Small intestine (tissue), 7 donors: ENCODE data around the gene PPRC1. TPM values are rescaled to one million over a fixed set of nuclear protein-coding genes. Genes with fewer than 3 reads are reported as not detected.

ENCODE experiments used
- DNase-seq, 2 donors: peaks; one replicate each; pipeline versions ENCODE4 v3.0.0 to v3.0.0-alpha.2; 2013
- FAIRE-seq: peaks from 2 replicates; lab custom pipeline; 2012; peaks lifted over from hg19 to GRCh38; lab: Jason Lieb, UNC
- H3K27ac ChIP-seq, 3 donors: one replicate each; pipeline ENCODE4 v1.5.1; 2013; ENCODE audit warnings: low read length in 2 of 3, mild to moderate bottlenecking in 2 of 3, control low read depth in 1 of 3, inconsistent platforms in 1 of 3, low read depth in 1 of 3, moderate library complexity in 1 of 3
- H3K27me3 ChIP-seq, 3 donors: one replicate each; pipeline ENCODE4 v1.6.1; 2013; ENCODE audit warnings: low read length in 3 of 3, inconsistent platforms in 1 of 3; ENCODE audit not compliant: control insufficient read depth in 3 of 3, insufficient read depth in 3 of 3
- H3K36me3 ChIP-seq, 3 donors: one replicate each; pipeline ENCODE4 v1.6.1; 2013; ENCODE audit warnings: low read length in 3 of 3, inconsistent platforms in 1 of 3, low read depth in 1 of 3, mild to moderate bottlenecking in 1 of 3, moderate library complexity in 1 of 3; ENCODE audit not compliant: control insufficient read depth in 3 of 3, insufficient read depth in 2 of 3
- H3K4me1 ChIP-seq, 3 donors: one replicate each; pipeline ENCODE4 v1.6.1; 2013; ENCODE audit warnings: low read length in 2 of 3, inconsistent platforms in 1 of 3, low read depth in 1 of 3, mild to moderate bottlenecking in 1 of 3, moderate library complexity in 1 of 3; ENCODE audit not compliant: control insufficient read depth in 3 of 3, insufficient read depth in 2 of 3
- H3K4me3 ChIP-seq, 3 donors: one replicate each; pipeline ENCODE4 v1.5.1; 2013; ENCODE audit warnings: low read length in 3 of 3, control low read depth in 1 of 3, inconsistent platforms in 1 of 3, low read depth in 1 of 3, mild to moderate bottlenecking in 1 of 3, moderate library complexity in 1 of 3
- H3K9me3 ChIP-seq, 2 donors: one replicate each; pipeline ENCODE4 v1.6.1; 2013; ENCODE audit warnings: low read depth in 1 of 2, low read length in 1 of 2; ENCODE audit not compliant: control insufficient read depth in 2 of 2, insufficient read depth in 1 of 2
- whole genome bisulfite sequencing, 3 donors: extraction: QIAGEN DNeasy Blood & Tissue Kit; methylation state at CpG; one replicate each; pipeline ENCODE4 v1.1.7; 2013; 5-methylcytosine and 5-hydroxymethylcytosine counted together
- polyA plus RNA-seq, 4 donors: library from polyadenylated mRNA; stranded (reverse) in 3 of 4; unstranded in 1 of 4; fragments of 200-250 nt in 3 of 4; fragments of 120-200 nt in 1 of 4; gene quantifications; one replicate each; pipeline versions ENCODE4 v1.2.1 to v1.2.3, GENCODE V29; 2013
- donor health status: healthy with polysubstance abuse.
- donor health status: control.
- donor health status: control.
- donor health status: Bipolar disorder and iron deficiency.
- donor health status: healthy.

The PPRC1 gene
- polyA plus RNA-seq, 4 donors: 4.5 to 26.5 (median 11.9) TPM

DNA sequence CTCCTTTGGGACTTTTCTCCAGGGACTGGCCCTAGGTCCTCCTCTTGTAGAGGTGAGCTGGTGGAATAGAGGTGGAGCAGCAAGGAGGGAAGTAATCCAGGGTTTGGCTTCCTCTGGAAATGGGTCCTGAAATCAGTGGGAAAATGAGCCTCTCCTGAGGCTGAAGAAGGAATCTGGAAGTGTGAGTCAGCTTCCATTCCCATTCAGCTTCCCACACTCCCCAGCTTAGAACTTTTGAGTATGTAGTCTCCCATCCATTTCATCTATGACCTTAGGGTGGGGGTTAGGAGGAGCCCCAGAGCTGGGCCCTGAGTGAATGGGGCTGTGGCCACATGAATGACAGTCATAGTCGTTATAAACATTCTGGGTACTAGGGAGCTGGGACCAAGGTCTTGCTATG is 30.4 kb upstream of the PPRC1 start:
- no peaks in the 10 kb centered on the region for H3K27me3 ChIP-seq
- DNase-seq (no peak), FAIRE-seq (no peak)
- 52 to 74% (median 63%) methylated on average over 1 of the region's 1 CpG for WGBS, 3 donors
- no peak overlapping the region for H3K4me3 ChIP-seq
- no peaks in the 10 kb centered on the region for H3K9me3 ChIP-seq
- peaks cover 0 to 21% (median 0%) of the 10 kb centered on the region in 3 donors for H3K36me3 ChIP-seq
- no peak overlapping the region for H3K27ac ChIP-seq
- no peaks in the 10 kb centered on the region for H3K4me1 ChIP-seq

DNA sequence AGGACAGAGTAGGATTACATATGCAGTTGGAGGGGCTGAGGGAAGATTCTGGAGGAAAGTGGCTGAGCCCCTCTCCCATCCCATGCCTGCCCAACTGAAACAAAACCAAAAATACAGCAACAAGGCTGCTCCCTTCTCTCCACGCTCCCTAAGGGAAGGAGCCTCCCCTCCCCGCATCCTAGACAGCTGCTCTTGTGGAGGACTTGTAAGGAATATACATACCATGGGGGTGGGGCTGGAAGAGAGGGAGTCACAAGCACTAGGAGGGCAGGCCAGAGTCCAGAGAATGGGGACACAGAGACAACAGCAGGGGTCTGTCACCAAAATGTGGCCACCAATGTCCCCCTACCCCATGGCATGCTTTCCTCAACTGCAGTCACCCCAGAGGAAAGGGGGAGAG is 25.8 kb upstream of the PPRC1 start:
- 76 to 95% (median 84%) methylated on average over 2 of the region's 2 CpGs for WGBS, 3 donors
- no peak overlapping the region for H3K27ac ChIP-seq
- no peak overlapping the region for H3K4me3 ChIP-seq
- no peaks in the 10 kb centered on the region for H3K9me3 ChIP-seq
- FAIRE-seq (no peak), DNase-seq (no peak)
- H3K36me3 ChIP-seq: peaks cover 22 to 59% (median 22%) of the 10 kb centered on the region in 3 donors
- no peaks in the 10 kb centered on the region for H3K27me3 ChIP-seq
- H3K4me1 ChIP-seq: no peaks in the 10 kb centered on the region

DNA sequence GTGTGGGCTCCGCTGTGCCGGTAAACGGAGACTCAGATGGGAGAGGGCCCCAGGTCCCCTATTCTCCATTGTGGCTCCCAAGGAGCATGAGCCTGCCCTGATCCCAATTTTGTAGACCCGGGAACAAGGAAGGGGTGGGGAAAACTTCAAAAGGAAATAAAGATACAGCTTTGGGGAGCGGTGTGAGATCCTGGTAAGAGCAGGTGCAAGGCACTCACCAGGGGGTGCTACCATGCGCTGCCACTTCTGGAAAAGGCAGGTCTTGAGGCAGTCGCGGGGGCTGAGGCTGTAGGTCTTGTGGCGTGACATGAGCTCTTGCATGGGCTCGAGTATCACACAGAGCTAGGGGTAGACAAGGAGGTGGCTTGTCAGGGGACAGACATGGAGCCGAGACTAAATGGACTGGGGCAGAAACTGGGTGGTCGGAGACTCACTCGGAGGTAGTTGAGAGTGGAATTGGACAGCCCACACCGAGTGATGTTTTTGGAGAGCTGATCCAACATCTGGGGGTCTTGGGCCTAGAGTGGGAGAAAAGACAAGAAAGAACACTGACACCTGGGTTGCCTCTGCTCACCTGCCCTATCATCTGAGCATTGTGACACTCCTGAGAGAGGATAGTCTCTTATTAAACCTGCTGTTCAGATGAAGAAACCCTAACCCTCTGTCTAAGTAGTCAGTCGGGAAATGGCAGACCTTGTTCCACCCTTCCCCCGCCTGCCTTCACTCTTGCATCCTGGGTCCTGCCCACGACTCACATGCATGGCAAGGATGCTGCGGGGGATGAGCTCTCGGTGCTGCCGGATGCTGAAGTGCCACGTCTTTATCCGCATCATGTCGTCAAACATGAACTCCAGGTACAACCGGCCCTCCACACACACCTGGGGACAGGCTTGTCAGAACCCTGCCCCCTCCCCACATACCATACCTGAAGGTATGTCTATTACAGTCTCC is 23.4 kb upstream of the PPRC1 start:
- no peak overlapping the region for H3K4me3 ChIP-seq
- peaks cover 22 to 62% (median 22%) of the 10 kb centered on the region in 3 donors for H3K36me3 ChIP-seq
- FAIRE-seq (no peak), DNase-seq (no peak)
- 92% methylated on average over 24 of the region's 24 CpGs for WGBS, 3 donors
- no peaks in the 10 kb centered on the region for H3K9me3 ChIP-seq
- H3K27ac ChIP-seq: no peak overlapping the region
- H3K4me1 ChIP-seq: peaks cover 2 to 15% (median 8%) of the 10 kb centered on the region in 3 donors
- no peaks in the 10 kb centered on the region for H3K27me3 ChIP-seq

DNA sequence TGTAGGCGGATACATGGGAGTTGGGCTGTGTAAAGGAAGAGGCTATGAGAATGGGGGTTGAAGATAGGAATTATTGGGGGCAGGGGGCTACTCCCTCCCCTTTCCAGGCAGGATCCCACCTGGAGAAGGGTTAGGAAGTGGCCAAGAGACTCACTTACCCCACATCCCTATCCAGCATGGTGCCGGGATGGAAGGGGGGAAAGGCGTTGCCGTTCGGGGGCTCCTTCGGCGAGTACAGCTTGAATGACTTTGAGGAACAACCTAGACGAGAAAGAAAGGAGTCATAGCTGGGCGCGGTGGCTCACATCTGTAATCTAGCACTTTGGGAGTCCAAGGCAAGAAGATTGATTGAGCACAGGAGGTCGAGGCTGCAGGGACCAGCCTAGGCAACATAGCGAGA is 21.6 kb upstream of the PPRC1 start:
- 91 to 96% (median 93%) methylated on average over 12 of the region's 12 CpGs for WGBS, 3 donors
- FAIRE-seq: no peak
- peaks cover 22 to 56% (median 22%) of the 10 kb centered on the region in 3 donors for H3K36me3 ChIP-seq

DNA sequence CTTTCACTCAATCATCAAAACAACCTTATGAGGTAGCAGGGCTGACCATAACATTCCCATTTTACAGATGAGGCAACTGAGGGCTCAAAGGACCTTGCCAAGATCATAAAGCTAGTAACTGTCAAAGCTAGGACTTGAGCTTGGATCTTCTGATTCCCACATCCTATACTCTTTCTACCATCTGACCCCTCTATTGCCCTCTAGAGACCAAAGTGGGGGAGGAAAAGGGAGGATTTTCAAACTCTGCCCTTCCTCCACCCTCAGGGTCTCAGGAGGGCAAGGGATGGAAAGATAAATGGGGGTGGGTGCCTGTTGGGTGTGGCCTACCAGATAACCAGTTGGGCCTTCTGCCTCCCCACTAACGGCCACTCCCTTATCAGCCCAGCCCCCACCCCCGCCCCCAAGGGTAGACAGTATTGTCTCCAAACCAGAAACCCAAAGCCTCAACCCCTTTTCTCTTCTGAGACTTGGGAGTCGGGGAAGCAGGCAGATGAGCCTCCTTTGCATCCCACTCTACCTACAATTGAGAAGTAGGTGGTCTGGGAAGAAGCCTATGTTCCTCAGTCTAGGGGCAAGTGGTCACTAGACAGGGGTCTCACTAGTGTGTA is 20.5 kb upstream of the PPRC1 start:
- H3K9me3 ChIP-seq: no peaks in the 10 kb centered on the region
- WGBS, 3 donors: 48 to 57% (median 52%) methylated on average over 3 of the region's 3 CpGs
- no peak for FAIRE-seq
- H3K27ac ChIP-seq: no peak overlapping the region
- H3K36me3 ChIP-seq: peaks cover 22 to 46% (median 22%) of the 10 kb centered on the region in 3 donors
- no peak overlapping the region for H3K4me3 ChIP-seq
- DNase-seq: no peak
- H3K27me3 ChIP-seq: no peaks in the 10 kb centered on the region
- peaks cover 2 to 33% (median 12%) of the 10 kb centered on the region in 3 donors for H3K4me1 ChIP-seq

More for the DNA sequence above, 21.6 kb upstream of the PPRC1 start:
- Histone ChIP-seq H3K9me3 (no peaks in the 10 kb centered on the region), H3K4me1 (peaks cover 2 to 23% (median 8%) of the 10 kb centered on the region in 3 donors), H3K27me3 (no peaks in the 10 kb centered on the region), H3K27ac (no peak overlapping the region), H3K4me3 (no peak overlapping the region)
- DNase-seq: no peak

DNA sequence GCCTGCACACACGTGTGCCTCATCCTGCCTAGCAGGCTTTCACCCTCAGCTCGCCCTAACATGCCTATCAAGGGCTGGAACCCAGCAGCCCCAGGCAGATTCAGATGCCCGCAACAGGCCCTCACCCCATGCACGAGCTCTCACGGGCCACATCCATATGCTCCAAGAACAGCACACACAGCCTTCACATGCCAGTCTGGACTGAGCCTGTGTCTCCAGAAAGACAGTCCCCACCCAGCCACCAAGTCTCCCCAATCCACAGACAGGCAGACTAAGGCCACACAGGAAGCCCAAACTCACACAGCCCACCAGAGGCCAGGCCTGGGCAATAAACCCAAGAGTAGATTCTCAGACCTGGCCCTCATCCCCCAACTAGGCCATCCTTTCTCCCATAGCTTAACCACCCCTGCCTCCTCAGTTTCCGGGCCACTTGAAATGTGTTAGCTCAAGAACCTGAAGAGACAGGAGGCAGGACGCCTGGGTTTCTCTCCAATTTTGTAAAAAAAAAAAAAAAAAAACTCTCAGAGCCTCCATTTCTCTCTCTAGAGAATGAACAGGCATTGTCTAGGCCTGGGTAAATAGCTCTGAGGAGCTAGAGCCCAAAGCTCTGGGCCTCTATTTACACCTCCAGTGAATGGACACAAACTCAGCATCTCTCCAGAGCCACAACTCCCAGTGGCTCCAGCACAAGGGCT is 19.4 kb upstream of the PPRC1 start:
- DNase-seq (no peak), FAIRE-seq (no peak)
- H3K27ac ChIP-seq: peak overlapping the region in 1 of 3 donors; percentile 46
- no peaks in the 10 kb centered on the region for H3K27me3 ChIP-seq
- 37 to 45% (median 38%) methylated on average over 7 of the region's 7 CpGs for WGBS, 3 donors
- peaks cover 18 to 39% (median 19%) of the 10 kb centered on the region in 3 donors for H3K36me3 ChIP-seq
- H3K4me1 ChIP-seq: peaks cover 3 to 44% (median 17%) of the 10 kb centered on the region in 3 donors
- peak overlapping the region; percentile 68 to 75 (median 73) for H3K4me3 ChIP-seq
- H3K9me3 ChIP-seq: no peaks in the 10 kb centered on the region

DNA sequence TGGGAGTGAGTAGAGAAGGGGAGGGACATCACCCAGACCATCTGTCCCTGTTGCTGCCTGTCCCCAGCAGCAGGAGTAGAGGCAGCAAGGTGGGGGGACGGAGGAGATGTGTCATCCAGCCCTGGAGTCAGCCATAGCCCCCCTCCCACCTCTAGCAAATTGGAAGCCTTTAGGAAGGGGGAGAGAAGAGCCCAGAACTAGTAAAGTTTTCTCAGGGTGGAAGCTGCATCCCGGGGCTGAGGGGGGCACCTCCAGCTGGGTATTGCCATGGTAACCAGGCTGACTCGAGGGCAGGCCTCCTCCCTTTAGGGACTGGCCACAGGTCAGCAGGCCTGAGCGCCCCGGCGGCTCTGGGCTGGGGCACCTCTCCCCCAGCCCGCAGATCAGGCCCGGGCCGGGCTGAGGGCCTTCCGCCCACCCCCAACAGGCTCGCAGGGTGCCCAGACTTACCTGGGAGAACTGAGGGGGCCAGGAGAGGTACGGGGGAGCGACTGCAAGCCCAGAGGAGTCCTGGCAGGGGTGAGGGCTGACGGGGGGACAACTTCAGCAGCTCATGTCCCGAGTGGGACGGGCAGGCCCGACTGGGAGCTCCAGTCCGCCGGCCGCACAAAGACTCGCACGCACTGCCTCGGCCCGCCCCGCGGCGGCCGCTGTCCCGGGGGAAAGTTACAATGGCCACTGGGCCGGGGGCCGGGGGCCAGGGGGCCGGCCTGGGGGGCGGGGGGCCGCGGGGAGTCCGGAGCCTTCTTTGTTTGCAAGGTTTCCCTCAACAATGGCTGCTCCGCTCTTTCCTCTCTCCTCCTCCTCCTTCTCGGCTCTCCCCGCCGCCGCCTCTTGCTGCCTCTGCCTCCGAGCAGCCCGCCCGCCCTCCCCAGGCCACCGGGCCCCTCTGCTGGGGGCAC is 18.6 kb upstream of the PPRC1 start:
- H3K36me3 ChIP-seq: peaks cover 15 to 32% (median 16%) of the 10 kb centered on the region in 3 donors
- peak in 1 of 2 donors; percentile 54 for DNase-seq
- H3K4me1 ChIP-seq: peaks cover 4 to 52% (median 18%) of the 10 kb centered on the region in 3 donors
- H3K9me3 ChIP-seq: no peaks in the 10 kb centered on the region
- WGBS, 3 donors: 1 to 2% (median 1%) methylated on average over 14 to 45 of the region's 45 CpGs
- H3K27ac ChIP-seq: peak overlapping the region in 2 of 3 donors; percentile 46 to 82
- H3K4me3 ChIP-seq: peak overlapping the region; percentile 68 to 75 (median 73)
- H3K27me3 ChIP-seq: no peaks in the 10 kb centered on the region
- FAIRE-seq: no peak
